ENCODE results near the gene MAPK10. TPM values are rescaled to one million over a fixed set of nuclear protein-coding genes. Genes with fewer than 3 reads are reported as not detected.

Gene MAPK10
- total and polyA plus RNA-seq, 2 donors (not counting 1 experiment from before 2014, with no cell fraction given), result 3.8 to 20.0 TPM

GRCh38 chr4:86007042-86007441, 352.8 kb downstream of the MAPK10 start:
- no peaks in the 10 kb centered on the region for H4K20me1 ChIP-seq (ENCODE audit: control insufficient read depth, extremely low read depth, insufficient read depth, low read length)
- H3K9ac ChIP-seq (ENCODE audit: insufficient read depth, low read length), result no peak overlapping the region
- H3K27me3 ChIP-seq (ENCODE audit: control insufficient read depth, insufficient read depth, low read length), result no peaks in the 10 kb centered on the region
- DNase-seq (ENCODE audit: low read depth in 2 of 2), result no peak
- H3K4me1 ChIP-seq (ENCODE audit: control insufficient read depth, extremely low read depth, insufficient read depth, low read length), result peaks cover 5% of the 10 kb centered on the region
- no peak overlapping the region for H3K27ac ChIP-seq (ENCODE audit: insufficient read depth, low read length)
- TF ChIP-seq EZH2 (IDR thresholded peaks at IDR 0.05; ENCODE audit: low read length, missing control alignments), result no peak
- no peaks in the 10 kb centered on the region for H3K36me3 ChIP-seq (ENCODE audit: control insufficient read depth, insufficient read depth, low read length)
- no peak overlapping the region for H2AFZ ChIP-seq (ENCODE audit: low read length)
- H3K4me3 ChIP-seq (replicated peaks in 1 of 4; ENCODE audit: control extremely low read depth in 1 of 4, insufficient read depth in 1 of 4, low read depth in 3 of 4, low read length in 4 of 4), result no peak overlapping the region
- no peaks in the 10 kb centered on the region for H3K79me2 ChIP-seq (ENCODE audit: control insufficient read depth, insufficient read depth, low read length)
- H3K4me2 ChIP-seq (ENCODE audit: extremely low read depth, insufficient read depth, low read length), result no peak overlapping the region
- no peaks in the 10 kb centered on the region for H3K9me3 ChIP-seq (ENCODE audit: control insufficient read depth, insufficient read depth, low read depth, low read length)

GRCh38 chr4:86006057-86006456, 353.8 kb downstream of the MAPK10 start:
- H3K36me3 ChIP-seq (ENCODE audit: control insufficient read depth, insufficient read depth, low read length), result no peaks in the 10 kb centered on the region
- TF ChIP-seq CTCF (conservative IDR thresholded peaks at IDR 0.05 in 1 of 2, IDR thresholded peaks at IDR 0.05 in 1 of 2; ENCODE audit: low read depth in 1 of 2, low read length in 2 of 2) (no peak), EZH2 (IDR thresholded peaks at IDR 0.05; ENCODE audit: low read length, missing control alignments) (no peak)
- H3K27me3 ChIP-seq (ENCODE audit: control insufficient read depth, insufficient read depth, low read length), result no peaks in the 10 kb centered on the region
- H3K4me2 ChIP-seq (ENCODE audit: extremely low read depth, insufficient read depth, low read length), result no peak overlapping the region
- no peaks in the 10 kb centered on the region for H3K9me3 ChIP-seq (ENCODE audit: control insufficient read depth, insufficient read depth, low read depth, low read length)
- H2AFZ ChIP-seq (ENCODE audit: low read length), result no peak overlapping the region
- DNase-seq (ENCODE audit: low read depth in 2 of 2), result no peak
- no peak overlapping the region for H3K4me3 ChIP-seq (replicated peaks in 1 of 4; ENCODE audit: control extremely low read depth in 1 of 4, insufficient read depth in 1 of 4, low read depth in 3 of 4, low read length in 4 of 4)
- no peak overlapping the region for H3K27ac ChIP-seq (ENCODE audit: insufficient read depth, low read length)
- no peaks in the 10 kb centered on the region for H3K79me2 ChIP-seq (ENCODE audit: control insufficient read depth, insufficient read depth, low read length)
- no peaks in the 10 kb centered on the region for H4K20me1 ChIP-seq (ENCODE audit: control insufficient read depth, extremely low read depth, insufficient read depth, low read length)
- peaks cover under 1% of the 10 kb centered on the region for H3K4me1 ChIP-seq (ENCODE audit: control insufficient read depth, extremely low read depth, insufficient read depth, low read length)
- H3K9ac ChIP-seq (ENCODE audit: insufficient read depth, low read length), result no peak overlapping the region

- no peak for TF ChIP-seq CTCF (conservative IDR thresholded peaks at IDR 0.05 in 1 of 2, IDR thresholded peaks at IDR 0.05 in 1 of 2; ENCODE audit: low read depth in 1 of 2, low read length in 2 of 2)
- H3K9ac ChIP-seq (ENCODE audit: insufficient read depth, low read length), result no peak overlapping the region
Observed at GRCh38 chr4:86004030-86004429, 355.8 kb downstream of the MAPK10 start.

More at GRCh38 chr4:86004030-86004429, 355.8 kb downstream of the MAPK10 start:
- Histone ChIP-seq H3K27me3 (ENCODE audit: control insufficient read depth, insufficient read depth, low read length) (no peaks in the 10 kb centered on the region), H3K4me2 (ENCODE audit: extremely low read depth, insufficient read depth, low read length) (no peak overlapping the region), H4K20me1 (ENCODE audit: control insufficient read depth, extremely low read depth, insufficient read depth, low read length) (no peaks in the 10 kb centered on the region), H3K27ac (ENCODE audit: insufficient read depth, low read length) (no peak overlapping the region), H3K9me3 (ENCODE audit: control insufficient read depth, insufficient read depth, low read depth, low read length) (no peaks in the 10 kb centered on the region), H3K79me2 (ENCODE audit: control insufficient read depth, insufficient read depth, low read length) (no peaks in the 10 kb centered on the region), H3K4me1 (ENCODE audit: control insufficient read depth, extremely low read depth, insufficient read depth, low read length) (no peaks in the 10 kb centered on the region), H3K36me3 (ENCODE audit: control insufficient read depth, insufficient read depth, low read length) (no peaks in the 10 kb centered on the region), H2AFZ (ENCODE audit: low read length) (no peak overlapping the region), H3K4me3 (replicated peaks in 1 of 4; ENCODE audit: control extremely low read depth in 1 of 4, insufficient read depth in 1 of 4, low read depth in 3 of 4, low read length in 4 of 4) (no peak overlapping the region)
- no peak for DNase-seq (ENCODE audit: low read depth in 2 of 2)

Data from fibroblast of lung (primary cell).